IMR-90 (cell line): ENCODE data around the gene POGK. TPM values are rescaled to one million over a fixed set of nuclear protein-coding genes. Genes with fewer than 3 reads are reported as not detected.
A peak's percentile ranks its signal among the peaks of the same experiment; 100 is the strongest.

ENCODE experiments used
- ATAC-seq: fragments of 200-7000 bp; cut with Tn5 transposase; 2 replicates; pipeline ENCODE4 v1.9.1; 2020; ENCODE audit warnings: low read depth, mild to moderate bottlenecking, moderate library complexity
- BruUV-seq: library from RNA; stranded (reverse); fragments of 400-500 nt; replicated peaks from 2 replicates; lab custom pipeline; 2021; lab: Mats Ljungman, UMichigan
- CTCF ChIA-PET: fragments of 300-600 bp; formaldehyde crosslinking; extraction: SDS; loops from one replicate; lab custom pipeline; 2021; ENCODE audit warnings: antibody characterized with exemption; lab: Yijun Ruan, JAX
- POLR2A ChIA-PET: fragments of 300-600 bp; sonication (Branson Sonifier 250); formaldehyde crosslinking; loops from one replicate; lab custom pipeline; 2022; ENCODE audit warnings: antibody characterized with exemption; ENCODE audit not compliant: unreplicated experiment; lab: Charles Lee
- DNase-seq: peaks from one replicate; pipeline ENCODE4 v3.0.0; 2013
- H2AFZ ChIP-seq: replicated peaks from 2 replicates; pipeline ENCODE3; 2013; ENCODE audit warnings: low read length, mild to moderate bottlenecking; ENCODE audit not compliant: poor library complexity
- H2AK5ac ChIP-seq: 2 replicates; pipeline ENCODE4 v1.6.1; 2013; ENCODE audit warnings: low read depth, low read length, inconsistent platforms
- H2AK9ac ChIP-seq: replicated peaks from 2 replicates; pipeline ENCODE3; 2013; ENCODE audit warnings: mild to moderate bottlenecking, low read depth, low read length, moderate library complexity; ENCODE audit not compliant: poor library complexity
- H2BK120ac ChIP-seq: 2 replicates; pipeline ENCODE4 v1.6.1; 2013; ENCODE audit warnings: low read depth, low read length, inconsistent platforms
- H2BK15ac ChIP-seq: 3 replicates; pipeline ENCODE4 v1.6.1; 2013; ENCODE audit warnings: low read depth, low read length, inconsistent platforms
- H2BK20ac ChIP-seq: 2 replicates; pipeline ENCODE4 v1.6.1; 2013; ENCODE audit warnings: low read depth, mild to moderate bottlenecking, inconsistent platforms, low read length, moderate library complexity
- H2BK5ac ChIP-seq: 2 replicates; pipeline ENCODE4 v1.6.1; 2013; ENCODE audit warnings: mild to moderate bottlenecking, low read depth, low read length, inconsistent platforms; ENCODE audit not compliant: poor library complexity, severe bottlenecking
- H3K14ac ChIP-seq: replicated peaks from 2 replicates; pipeline ENCODE4 v1.6.1; 2013; ENCODE audit warnings: low read depth, low read length, inconsistent platforms
- H3K18ac ChIP-seq: 2 replicates; pipeline ENCODE4 v1.6.1; 2013; ENCODE audit warnings: low read depth, low read length, control low read depth
- H3K23ac ChIP-seq: 2 replicates; pipeline ENCODE4 v1.6.1; 2013; ENCODE audit warnings: low read depth, low read length, inconsistent platforms
- H3K27ac ChIP-seq: 2 replicates; pipeline ENCODE4 v1.5.1; 2013; ENCODE audit warnings: mild to moderate bottlenecking, control low read depth, low read length; ENCODE audit not compliant: insufficient read depth
- H3K27me3 ChIP-seq: 2 replicates; pipeline ENCODE4 v1.6.1; 2013; ENCODE audit warnings: low read length; ENCODE audit not compliant: control insufficient read depth, insufficient read depth
- H3K36me3 ChIP-seq: 2 replicates; pipeline ENCODE4 v1.6.1; 2013; ENCODE audit warnings: low read length, mixed read lengths; ENCODE audit not compliant: control insufficient read depth, insufficient read depth
- H3K4ac ChIP-seq: 2 replicates; pipeline ENCODE4 v1.6.1; 2013; ENCODE audit warnings: low read depth, low read length, inconsistent platforms
- H3K4me1 ChIP-seq: 2 replicates; pipeline ENCODE4 v1.6.1; 2013; ENCODE audit warnings: low read length, mixed read lengths; ENCODE audit not compliant: control insufficient read depth, insufficient read depth
- H3K4me2 ChIP-seq: 2 replicates; pipeline ENCODE4 v1.6.1; 2013; ENCODE audit warnings: low read depth, mild to moderate bottlenecking, control low read depth, low read length, moderate library complexity
- H3K4me3 ChIP-seq: 2 replicates; pipeline ENCODE4 v1.5.1; 2013; ENCODE audit warnings: low read depth, mild to moderate bottlenecking, control low read depth, low read length, moderate library complexity; ENCODE audit not compliant: insufficient read depth
- H3K56ac ChIP-seq: 2 replicates; pipeline ENCODE4 v1.6.1; 2013; ENCODE audit warnings: low read length, inconsistent platforms; ENCODE audit not compliant: insufficient read depth; ENCODE audit errors: extremely low read depth
- H3K79me1 ChIP-seq, 2 experiments: 2 replicates each; pipeline ENCODE4 v1.6.1; 2013; ENCODE audit warnings: low read length in 2 of 2, inconsistent platforms in 1 of 2, low read depth in 1 of 2
- H3K9ac ChIP-seq: 2 replicates; pipeline ENCODE4 v1.6.1; 2013; ENCODE audit warnings: low read depth, low read length, control low read depth
- H3K9me1 ChIP-seq: 2 replicates; pipeline ENCODE4 v1.6.1; 2013; ENCODE audit warnings: low read length, inconsistent platforms; ENCODE audit not compliant: insufficient read depth
- H3K9me3 ChIP-seq: 2 replicates; pipeline ENCODE4 v1.6.1; 2013; ENCODE audit warnings: low read length; ENCODE audit not compliant: control insufficient read depth, insufficient read depth
- H4K20me1 ChIP-seq: 2 replicates; pipeline ENCODE4 v1.6.1; 2013; ENCODE audit warnings: low read length, inconsistent platforms; ENCODE audit not compliant: insufficient read depth
- H4K5ac ChIP-seq: 2 replicates; pipeline ENCODE4 v1.6.1; 2013; ENCODE audit warnings: mild to moderate bottlenecking, low read depth, low read length, control low read depth
- H4K8ac ChIP-seq, 2 experiments: 2 replicates each; pipeline ENCODE4 v1.6.1; 2013; ENCODE audit warnings: low read depth in 2 of 2, low read length in 2 of 2, control low read depth in 1 of 2, inconsistent platforms in 1 of 2
- H4K91ac ChIP-seq: 2 replicates; pipeline ENCODE4 v1.6.1; 2013; ENCODE audit warnings: low read depth, low read length, inconsistent platforms; ENCODE audit not compliant: insufficient read depth
- BHLHE40 ChIP-seq: fragments of 150-350 bp; IDR thresholded peaks from 2 replicates; pipeline ENCODE4 v1.6.1; 2016; ENCODE audit warnings: mild to moderate bottlenecking, low read depth, low read length
- MAZ ChIP-seq: IDR thresholded peaks from 2 replicates; pipeline ENCODE4 v1.6.1; 2012; ENCODE audit warnings: low read depth, mild to moderate bottlenecking, low read length, improper control_type of control experiment, moderate library complexity, borderline replicate concordance
- NFE2L2 ChIP-seq: fragments of 150-350 bp; IDR thresholded peaks from 2 replicates; pipeline ENCODE4 v1.6.1; 2016; ENCODE audit warnings: low read depth, mild to moderate bottlenecking, low read length
- POLR2A ChIP-seq: IDR thresholded peaks from 2 replicates; pipeline ENCODE4 v1.6.1; 2012; ENCODE audit warnings: mild to moderate bottlenecking, low read depth, low read length
- SMC3 ChIP-seq: fragments of 150-350 bp; IDR thresholded peaks from 2 replicates; pipeline ENCODE4 v1.6.1; 2016; ENCODE audit warnings: low read depth, mild to moderate bottlenecking, antibody characterized with exemption, low read length, moderate library complexity
- WGBS, 2 experiments: methylation state at CpG; one replicate each; pipeline versions ENCODE4 v1.1.5 to v1.1.7; 2013; ENCODE audit warnings: missing lambda C conversion rate in 2 of 2; ENCODE audit not compliant: insufficient read length in 1 of 2; ENCODE audit errors: extremely low coverage in 2 of 2; 5-methylcytosine and 5-hydroxymethylcytosine counted together
- dilution Hi-C: fragments of 300-500 bp; cut with HindIII; formaldehyde crosslinking; loops from one replicate; pipeline ENCODE4 v1.14.3; 2018; ENCODE audit warnings: low sequenced_read_pairs; ENCODE audit not compliant: unreplicated experiment
- in situ Hi-C: fragments of 300-500 bp; cut with MboI; formaldehyde crosslinking; loops from 3 replicates; pipeline ENCODE4 v1.14.3; 2019; ENCODE audit warnings: low sequenced_read_pairs, inconsistent platforms, mixed read lengths
- intact Hi-C: fragments of 100-400 bp; cut with micrococcal nuclease; formaldehyde crosslinking; loops from 2 replicates; pipeline ENCODE4 v1.10.0; 2022
- polyA plus RNA-seq, 3 experiments: library from polyadenylated mRNA; depleted of rRNA; stranded (reverse); fragments of >200 nt; gene quantifications; 2 replicates each; pipeline ENCODE4 v1.2.3, GENCODE V29; 2012; ENCODE audit warnings: low replicate concordance in 1 of 3
- total RNA-seq: library from RNA; depleted of rRNA; stranded (reverse); fragments of >200 nt; gene quantifications from 2 replicates; pipeline ENCODE4 v1.2.3, GENCODE V29; 2012
- TF ChIP-seq, protein P1 (sequence below): fragments of 150-350 bp; IDR thresholded peaks from 2 replicates; pipeline ENCODE4 v1.6.1; 2016; ENCODE audit warnings: low read depth, mild to moderate bottlenecking, low read length, moderate library complexity, borderline replicate concordance
- TF ChIP-seq, protein P2 (sequence below): conservative IDR thresholded peaks from 2 replicates; pipeline ENCODE4 v1.5.1; 2012; ENCODE audit warnings: mild to moderate bottlenecking, low read depth, low read length, improper control_type of control experiment
- TF ChIP-seq, protein P3 (sequence below): fragments of 150-350 bp; IDR thresholded peaks from 2 replicates; pipeline ENCODE4 v1.6.1; 2017; ENCODE audit warnings: mild to moderate bottlenecking, antibody characterized with exemption, low read length, low read depth

POGK gene
- total and polyA plus RNA-seq, 2 of the 4 experiments (the other 2 are of a cell fraction): 11.3 to 25.6 TPM

DNA sequence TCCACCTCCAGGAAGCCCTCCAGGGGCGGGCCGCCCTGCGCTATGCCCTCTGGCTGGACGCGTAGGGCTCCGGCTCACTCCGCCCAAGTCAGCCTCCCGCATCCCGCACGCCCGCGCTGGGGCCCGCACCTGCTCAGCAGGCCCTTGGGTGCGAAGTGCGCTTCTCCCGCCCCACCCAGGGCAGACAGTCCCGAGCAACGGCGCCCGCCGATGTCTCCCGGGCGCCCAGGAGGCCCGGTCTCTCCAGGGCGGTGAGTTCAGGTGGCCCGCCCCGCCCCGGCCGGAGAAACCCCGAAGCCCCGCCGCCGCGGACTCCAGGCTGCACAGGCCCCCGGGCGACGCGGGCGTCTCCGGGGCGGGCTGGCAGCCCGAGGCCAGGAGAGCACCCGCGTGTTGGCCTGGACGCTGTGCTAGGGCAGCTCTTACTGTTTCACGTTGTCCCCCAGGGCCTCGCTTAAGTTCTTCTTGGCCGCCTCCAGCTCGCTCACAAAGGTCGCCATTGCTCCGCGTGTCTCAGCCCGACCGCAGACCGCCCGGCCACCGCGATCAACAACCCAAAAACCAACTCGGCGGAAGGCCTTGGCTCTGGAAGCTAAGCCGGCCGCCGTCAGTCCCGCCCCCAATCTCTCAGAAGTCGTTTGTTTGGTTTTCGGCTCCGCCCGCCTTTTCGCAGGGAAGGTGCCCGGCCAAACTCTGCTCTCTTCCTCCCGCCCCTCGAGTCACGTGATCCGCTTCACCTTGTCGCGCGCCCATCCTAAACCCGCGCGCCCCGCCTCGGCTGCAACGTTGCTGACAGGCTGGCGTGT lies 36.7 kb downstream of the POGK start, which contains the start of gene TADA1:
Gene TADA1, minus strand, starts transcription at position 531 of the 806 bp plus-strand sequence. Its CDS starts 31 bp downstream, at position 500.
- no peaks in the 10 kb centered on the region; the same call in 1 of the 2 replicates for H4K20me1 ChIP-seq
- ATAC-seq (peak; percentile 95), DNase-seq (peak; percentile 96)
- in situ Hi-C loops: no loop called here
- 0% methylated on average over 39 of the region's 84 CpGs; no CpG with 5 or more reads in 1 of the 2 experiments for WGBS, 2 experiments
- peak within 1 kb of the TSS; percentile 79 for H3K27ac ChIP-seq
- peaks cover 21 to 30% of the 10 kb centered on the region in 2 experiments for H3K79me1 ChIP-seq
- H3K9ac ChIP-seq: peak within 1 kb of the TSS; percentile 70
- peak within 1 kb of the TSS; percentile 79 for H2AK9ac ChIP-seq
- H3K27me3 ChIP-seq: no peaks in the 10 kb centered on the region; the same call in 1 of the 2 replicates
- peak within 1 kb of the TSS; percentile 96 for H2AFZ ChIP-seq
- H2BK120ac ChIP-seq: no peak within 1 kb of the TSS
- H3K14ac ChIP-seq: peak within 1 kb of the TSS; percentile 82
- peak within 1 kb of the TSS; percentile 40 for H2BK5ac ChIP-seq
- no peaks in the 10 kb centered on the region for H3K9me3 ChIP-seq
- H3K18ac ChIP-seq: peak within 1 kb of the TSS; percentile 47; the same call in 1 of the 2 replicates
- H2BK20ac ChIP-seq: no peak within 1 kb of the TSS
- TF ChIP-seq SMC3 (peak; percentile 1; the same call in 1 of the 2 replicates), MAZ (peak; percentile 98), BHLHE40 (peak; percentile 72), NFE2L2 (no peak), POLR2A (no peak)
- TF ChIP-seq, protein P1, sequence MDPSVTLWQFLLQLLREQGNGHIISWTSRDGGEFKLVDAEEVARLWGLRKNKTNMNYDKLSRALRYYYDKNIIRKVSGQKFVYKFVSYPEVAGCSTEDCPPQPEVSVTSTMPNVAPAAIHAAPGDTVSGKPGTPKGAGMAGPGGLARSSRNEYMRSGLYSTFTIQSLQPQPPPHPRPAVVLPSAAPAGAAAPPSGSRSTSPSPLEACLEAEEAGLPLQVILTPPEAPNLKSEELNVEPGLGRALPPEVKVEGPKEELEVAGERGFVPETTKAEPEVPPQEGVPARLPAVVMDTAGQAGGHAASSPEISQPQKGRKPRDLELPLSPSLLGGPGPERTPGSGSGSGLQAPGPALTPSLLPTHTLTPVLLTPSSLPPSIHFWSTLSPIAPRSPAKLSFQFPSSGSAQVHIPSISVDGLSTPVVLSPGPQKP: no peak
- TF ChIP-seq, protein P2, sequence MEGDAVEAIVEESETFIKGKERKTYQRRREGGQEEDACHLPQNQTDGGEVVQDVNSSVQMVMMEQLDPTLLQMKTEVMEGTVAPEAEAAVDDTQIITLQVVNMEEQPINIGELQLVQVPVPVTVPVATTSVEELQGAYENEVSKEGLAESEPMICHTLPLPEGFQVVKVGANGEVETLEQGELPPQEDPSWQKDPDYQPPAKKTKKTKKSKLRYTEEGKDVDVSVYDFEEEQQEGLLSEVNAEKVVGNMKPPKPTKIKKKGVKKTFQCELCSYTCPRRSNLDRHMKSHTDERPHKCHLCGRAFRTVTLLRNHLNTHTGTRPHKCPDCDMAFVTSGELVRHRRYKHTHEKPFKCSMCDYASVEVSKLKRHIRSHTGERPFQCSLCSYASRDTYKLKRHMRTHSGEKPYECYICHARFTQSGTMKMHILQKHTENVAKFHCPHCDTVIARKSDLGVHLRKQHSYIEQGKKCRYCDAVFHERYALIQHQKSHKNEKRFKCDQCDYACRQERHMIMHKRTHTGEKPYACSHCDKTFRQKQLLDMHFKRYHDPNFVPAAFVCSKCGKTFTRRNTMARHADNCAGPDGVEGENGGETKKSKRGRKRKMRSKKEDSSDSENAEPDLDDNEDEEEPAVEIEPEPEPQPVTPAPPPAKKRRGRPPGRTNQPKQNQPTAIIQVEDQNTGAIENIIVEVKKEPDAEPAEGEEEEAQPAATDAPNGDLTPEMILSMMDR: no peak
- TF ChIP-seq, protein P3, sequence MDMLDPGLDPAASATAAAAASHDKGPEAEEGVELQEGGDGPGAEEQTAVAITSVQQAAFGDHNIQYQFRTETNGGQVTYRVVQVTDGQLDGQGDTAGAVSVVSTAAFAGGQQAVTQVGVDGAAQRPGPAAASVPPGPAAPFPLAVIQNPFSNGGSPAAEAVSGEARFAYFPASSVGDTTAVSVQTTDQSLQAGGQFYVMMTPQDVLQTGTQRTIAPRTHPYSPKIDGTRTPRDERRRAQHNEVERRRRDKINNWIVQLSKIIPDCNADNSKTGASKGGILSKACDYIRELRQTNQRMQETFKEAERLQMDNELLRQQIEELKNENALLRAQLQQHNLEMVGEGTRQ: peak; percentile 95
- dilution Hi-C loops: no loop called here
- H3K4me1 ChIP-seq: peaks cover 2% of the 10 kb centered on the region; the same call in 1 of the 2 replicates
- peak within 1 kb of the TSS; percentile 62 for H4K5ac ChIP-seq
- H3K4me3 ChIP-seq: peak within 1 kb of the TSS; percentile 88
- BruUV-seq: no TSS peak
- no peaks in the 10 kb centered on the region; the same call in 1 of the 2 replicates for H3K36me3 ChIP-seq
- H2BK15ac ChIP-seq: no peak within 1 kb of the TSS
- intact Hi-C loops: no loop called here
- CTCF ChIA-PET: interaction anchor here (0.7 to 1.7 kb wide), 5 partner anchors 11 to 183 kb away, joined by 3 to 4 read pairs (median 3); no protein-coding TSS in a partner anchor
- peak within 1 kb of the TSS; percentile 83 for H3K4me2 ChIP-seq
- H3K56ac ChIP-seq: peak within 1 kb of the TSS; percentile 38; the same call in 1 of the 2 replicates
- peak within 1 kb of the TSS in 1 of 2 experiments; percentile 89; a peak in 2 of 4 replicates for H4K8ac ChIP-seq
- H3K9me1 ChIP-seq: peaks cover 5% of the 10 kb centered on the region; the same call in 1 of the 2 replicates
- POLR2A ChIA-PET: interaction anchor here (0.6 kb wide), 1 partner anchor 37 kb away, joined by 3 read pairs; the partner anchor contains the start of gene POGK
- H2AK5ac ChIP-seq: no peak within 1 kb of the TSS; the same call in 1 of the 2 replicates
- H4K91ac ChIP-seq: peak within 1 kb of the TSS; percentile 84
- H3K23ac ChIP-seq: peak within 1 kb of the TSS; percentile 81
- H3K4ac ChIP-seq: peak within 1 kb of the TSS; percentile 73
